Measurements from ENCODE around the gene ALOX12B. TPM values are rescaled to one million over a fixed set of nuclear protein-coding genes. Genes with fewer than 3 reads are reported as not detected.

Gene ALOX12B
- polyA plus RNA-seq, 1 of the 3 experiments (the other 2 are of a cell fraction) = 0.20 TPM

DNA sequence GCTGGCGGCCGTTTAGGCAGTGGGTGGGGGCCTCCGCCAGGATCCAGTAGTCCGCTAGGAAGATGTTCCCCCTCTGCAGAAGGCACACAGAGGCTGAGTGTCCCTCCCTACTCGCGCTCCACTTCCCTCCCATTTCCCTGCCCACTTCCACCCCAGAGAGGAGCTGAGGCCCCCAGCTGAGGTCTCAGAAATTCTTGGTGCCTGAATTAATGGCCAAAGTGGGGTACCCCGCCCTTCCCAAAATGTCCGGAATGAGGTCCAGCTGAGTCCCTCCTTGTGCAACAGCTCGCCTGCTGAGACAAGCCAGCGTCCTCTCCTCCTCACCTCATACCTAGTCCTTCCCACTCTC is 22.9 kb upstream of the ALOX12B start (continued):
- TF ChIP-seq, protein P1, sequence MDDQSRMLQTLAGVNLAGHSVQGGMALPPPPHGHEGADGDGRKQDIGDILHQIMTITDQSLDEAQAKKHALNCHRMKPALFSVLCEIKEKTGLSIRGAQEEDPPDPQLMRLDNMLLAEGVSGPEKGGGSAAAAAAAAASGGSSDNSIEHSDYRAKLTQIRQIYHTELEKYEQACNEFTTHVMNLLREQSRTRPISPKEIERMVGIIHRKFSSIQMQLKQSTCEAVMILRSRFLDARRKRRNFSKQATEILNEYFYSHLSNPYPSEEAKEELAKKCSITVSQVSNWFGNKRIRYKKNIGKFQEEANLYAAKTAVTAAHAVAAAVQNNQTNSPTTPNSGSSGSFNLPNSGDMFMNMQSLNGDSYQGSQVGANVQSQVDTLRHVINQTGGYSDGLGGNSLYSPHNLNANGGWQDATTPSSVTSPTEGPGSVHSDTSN (IDR thresholded peaks at IDR 0.05) = no peak

DNA sequence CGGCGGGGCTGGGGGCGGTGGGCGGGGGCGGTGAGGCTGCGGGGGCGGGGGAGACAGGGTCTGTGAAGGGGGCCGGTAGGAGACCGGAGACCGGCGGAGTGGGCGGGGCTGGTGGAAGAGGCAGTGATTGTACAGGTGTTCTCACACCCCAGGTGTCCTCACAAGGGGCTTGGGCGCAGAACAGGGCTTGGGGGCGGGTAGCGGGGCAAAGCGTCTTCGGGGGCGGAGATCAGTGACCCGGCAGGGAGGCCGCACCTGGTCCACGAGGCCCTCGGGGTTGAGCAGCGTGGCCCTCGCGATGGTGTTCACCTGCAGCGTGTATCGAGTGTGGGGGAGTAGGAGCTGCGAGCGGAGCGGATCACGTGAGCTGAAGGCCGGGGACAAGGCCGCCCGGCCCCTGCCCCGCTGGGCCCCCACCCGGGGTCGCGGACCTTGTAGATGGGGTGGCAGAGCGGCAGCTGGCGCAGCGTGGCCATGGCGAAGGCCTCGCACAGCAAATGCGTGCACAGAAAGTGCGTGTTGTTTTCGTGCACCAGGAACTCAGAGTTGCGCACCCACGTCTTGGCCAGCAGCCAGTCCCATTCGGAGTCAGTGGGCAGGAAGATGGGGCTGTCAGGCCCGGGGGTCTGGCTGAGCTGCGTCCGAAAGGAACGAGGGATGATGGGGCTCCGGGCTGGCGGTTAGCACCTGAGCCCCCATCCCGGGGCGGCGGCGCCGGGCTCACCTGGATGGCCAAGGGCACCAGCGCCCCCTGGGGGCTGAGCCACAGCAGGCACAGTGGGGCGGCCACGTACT is 22.3 kb upstream of the ALOX12B start:
- no peak overlapping the region for H3K9ac ChIP-seq
- WGBS (ENCODE audit: low lambda C conversion rate) = 79% methylated on average over 41 of the region's 63 CpGs
- H2AFZ ChIP-seq (ENCODE audit: low read depth) = no peak overlapping the region
- DNase-seq = peak; percentile 84
- ChIA-PET POLR2A (no interaction called here), CTCF (interaction anchor here (0.6 to 15.2 kb wide), 21 partner anchors 9 to 253 kb away, joined by 3 to 298 read pairs (median 5); partner anchors contain the start of genes ALOX12B, ALOXE3 and HES7)
- H3K4me3 ChIP-seq (ENCODE audit: low read depth in 2 of 2, low read length in 1 of 2) = peak overlapping the region in 1 of 2 experiments; percentile 37; a peak in 1 of 4 replicates
- no peaks in the 10 kb centered on the region for H3K9me3 ChIP-seq
- H3K27ac ChIP-seq (ENCODE audit: low read depth in 2 of 2, low read length in 1 of 2) = no peak overlapping the region
- no peaks in the 10 kb centered on the region for H3F3A ChIP-seq (replicated peaks; ENCODE audit: insufficient read depth)
- no peak overlapping the region for H3K4me2 ChIP-seq
- H3K9me2 ChIP-seq = no peaks in the 10 kb centered on the region
- H3K4me1 ChIP-seq (ENCODE audit: control insufficient read depth in 1 of 2, insufficient read depth in 2 of 2, low read depth in 1 of 2, low read length in 1 of 2) = no peaks in the 10 kb centered on the region; a peak in 1 of 4 replicates
- H3K79me2 ChIP-seq (ENCODE audit: insufficient read depth) = no peaks in the 10 kb centered on the region
- peaks cover 21% of the 10 kb centered on the region; the same call in 1 of the 2 replicates for H3K27me3 ChIP-seq (ENCODE audit: insufficient read depth)
- no peaks in the 10 kb centered on the region for H3K36me3 ChIP-seq (replicated peaks in 1 of 2; ENCODE audit: control insufficient read depth in 1 of 2, insufficient read depth in 2 of 2, low read length in 1 of 2)
- no peaks in the 10 kb centered on the region for H4K20me1 ChIP-seq (ENCODE audit: insufficient read depth)
- TF ChIP-seq MXI1 (IDR thresholded peaks at IDR 0.05; ENCODE audit: low read depth, low read length) (no peak), NRF1 (IDR thresholded peaks at IDR 0.05; ENCODE audit: low read depth, low read length) (no peak), RAD21 (IDR thresholded peaks at IDR 0.05; ENCODE audit: low read length) (peak; percentile 52), TCF12 (IDR thresholded peaks at IDR 0.05) (no peak), RFX5 (IDR thresholded peaks at IDR 0.05; ENCODE audit: low read length) (no peak), TAF1 (IDR thresholded peaks at IDR 0.05; ENCODE audit: borderline replicate concordance, low read depth, low read length) (no peak), YY1 (IDR thresholded peaks at IDR 0.05; ENCODE audit: low read depth) (no peak), TEAD4 (IDR thresholded peaks at IDR 0.05; ENCODE audit: borderline replicate concordance, insufficient read depth) (no peak), GABPA (IDR thresholded peaks at IDR 0.05; ENCODE audit: low read depth) (no peak), ELF1 (IDR thresholded peaks at IDR 0.05) (no peak), NFIC (IDR thresholded peaks at IDR 0.05; ENCODE audit: borderline replicate concordance) (peak; percentile 34; the same call in 1 of the 2 replicates), CHD2 (IDR thresholded peaks at IDR 0.05; ENCODE audit: low read length, partially characterized antibody) (no peak), FOXJ3 (CRISPR knock-in tag; IDR thresholded peaks at IDR 0.05) (no peak), EP300 (IDR thresholded peaks at IDR 0.05; ENCODE audit: borderline replicate concordance in 1 of 2, low read depth in 1 of 2, low read length in 1 of 2) (no peak), SMC3 (IDR thresholded peaks at IDR 0.05; ENCODE audit: low read depth, low read length) (peak; percentile 42), FOXM1 (IDR thresholded peaks at IDR 0.05; ENCODE audit: low read depth) (no peak)
- TF ChIP-seq, protein P2, sequence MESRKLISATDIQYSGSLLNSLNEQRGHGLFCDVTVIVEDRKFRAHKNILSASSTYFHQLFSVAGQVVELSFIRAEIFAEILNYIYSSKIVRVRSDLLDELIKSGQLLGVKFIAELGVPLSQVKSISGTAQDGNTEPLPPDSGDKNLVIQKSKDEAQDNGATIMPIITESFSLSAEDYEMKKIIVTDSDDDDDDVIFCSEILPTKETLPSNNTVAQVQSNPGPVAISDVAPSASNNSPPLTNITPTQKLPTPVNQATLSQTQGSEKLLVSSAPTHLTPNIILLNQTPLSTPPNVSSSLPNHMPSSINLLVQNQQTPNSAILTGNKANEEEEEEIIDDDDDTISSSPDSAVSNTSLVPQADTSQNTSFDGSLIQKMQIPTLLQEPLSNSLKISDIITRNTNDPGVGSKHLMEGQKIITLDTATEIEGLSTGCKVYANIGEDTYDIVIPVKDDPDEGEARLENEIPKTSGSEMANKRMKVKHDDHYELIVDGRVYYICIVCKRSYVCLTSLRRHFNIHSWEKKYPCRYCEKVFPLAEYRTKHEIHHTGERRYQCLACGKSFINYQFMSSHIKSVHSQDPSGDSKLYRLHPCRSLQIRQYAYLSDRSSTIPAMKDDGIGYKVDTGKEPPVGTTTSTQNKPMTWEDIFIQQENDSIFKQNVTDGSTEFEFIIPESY (IDR thresholded peaks at IDR 0.05; ENCODE audit: borderline replicate concordance, low read depth) = no peak
- TF ChIP-seq, protein P1 (IDR thresholded peaks at IDR 0.05) = no peak
- TF ChIP-seq, protein P3, sequence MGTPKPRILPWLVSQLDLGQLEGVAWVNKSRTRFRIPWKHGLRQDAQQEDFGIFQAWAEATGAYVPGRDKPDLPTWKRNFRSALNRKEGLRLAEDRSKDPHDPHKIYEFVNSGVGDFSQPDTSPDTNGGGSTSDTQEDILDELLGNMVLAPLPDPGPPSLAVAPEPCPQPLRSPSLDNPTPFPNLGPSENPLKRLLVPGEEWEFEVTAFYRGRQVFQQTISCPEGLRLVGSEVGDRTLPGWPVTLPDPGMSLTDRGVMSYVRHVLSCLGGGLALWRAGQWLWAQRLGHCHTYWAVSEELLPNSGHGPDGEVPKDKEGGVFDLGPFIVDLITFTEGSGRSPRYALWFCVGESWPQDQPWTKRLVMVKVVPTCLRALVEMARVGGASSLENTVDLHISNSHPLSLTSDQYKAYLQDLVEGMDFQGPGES (IDR thresholded peaks at IDR 0.05; ENCODE audit: low read depth, low read length) = no peak
- TF ChIP-seq, protein P4, sequence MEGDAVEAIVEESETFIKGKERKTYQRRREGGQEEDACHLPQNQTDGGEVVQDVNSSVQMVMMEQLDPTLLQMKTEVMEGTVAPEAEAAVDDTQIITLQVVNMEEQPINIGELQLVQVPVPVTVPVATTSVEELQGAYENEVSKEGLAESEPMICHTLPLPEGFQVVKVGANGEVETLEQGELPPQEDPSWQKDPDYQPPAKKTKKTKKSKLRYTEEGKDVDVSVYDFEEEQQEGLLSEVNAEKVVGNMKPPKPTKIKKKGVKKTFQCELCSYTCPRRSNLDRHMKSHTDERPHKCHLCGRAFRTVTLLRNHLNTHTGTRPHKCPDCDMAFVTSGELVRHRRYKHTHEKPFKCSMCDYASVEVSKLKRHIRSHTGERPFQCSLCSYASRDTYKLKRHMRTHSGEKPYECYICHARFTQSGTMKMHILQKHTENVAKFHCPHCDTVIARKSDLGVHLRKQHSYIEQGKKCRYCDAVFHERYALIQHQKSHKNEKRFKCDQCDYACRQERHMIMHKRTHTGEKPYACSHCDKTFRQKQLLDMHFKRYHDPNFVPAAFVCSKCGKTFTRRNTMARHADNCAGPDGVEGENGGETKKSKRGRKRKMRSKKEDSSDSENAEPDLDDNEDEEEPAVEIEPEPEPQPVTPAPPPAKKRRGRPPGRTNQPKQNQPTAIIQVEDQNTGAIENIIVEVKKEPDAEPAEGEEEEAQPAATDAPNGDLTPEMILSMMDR (IDR thresholded peaks at IDR 0.05) = peak; percentile 68
- TF ChIP-seq, protein P5, sequence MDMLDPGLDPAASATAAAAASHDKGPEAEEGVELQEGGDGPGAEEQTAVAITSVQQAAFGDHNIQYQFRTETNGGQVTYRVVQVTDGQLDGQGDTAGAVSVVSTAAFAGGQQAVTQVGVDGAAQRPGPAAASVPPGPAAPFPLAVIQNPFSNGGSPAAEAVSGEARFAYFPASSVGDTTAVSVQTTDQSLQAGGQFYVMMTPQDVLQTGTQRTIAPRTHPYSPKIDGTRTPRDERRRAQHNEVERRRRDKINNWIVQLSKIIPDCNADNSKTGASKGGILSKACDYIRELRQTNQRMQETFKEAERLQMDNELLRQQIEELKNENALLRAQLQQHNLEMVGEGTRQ (IDR thresholded peaks at IDR 0.05; ENCODE audit: borderline replicate concordance, low read depth, low read length) = no peak
- TF ChIP-seq, protein P6, sequence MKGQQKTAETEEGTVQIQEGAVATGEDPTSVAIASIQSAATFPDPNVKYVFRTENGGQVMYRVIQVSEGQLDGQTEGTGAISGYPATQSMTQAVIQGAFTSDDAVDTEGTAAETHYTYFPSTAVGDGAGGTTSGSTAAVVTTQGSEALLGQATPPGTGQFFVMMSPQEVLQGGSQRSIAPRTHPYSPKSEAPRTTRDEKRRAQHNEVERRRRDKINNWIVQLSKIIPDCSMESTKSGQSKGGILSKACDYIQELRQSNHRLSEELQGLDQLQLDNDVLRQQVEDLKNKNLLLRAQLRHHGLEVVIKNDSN (IDR thresholded peaks at IDR 0.05; ENCODE audit: borderline replicate concordance, low read depth) = no peak
